Fibroblast of the aortic adventitia (primary cell): ENCODE measurements around the gene SELPLG. TPM values are rescaled to one million over a fixed set of nuclear protein-coding genes. Genes with fewer than 3 reads are reported as not detected.

Experiments
- DNase-seq: peaks from one replicate; pipeline ENCODE4 v3.0.0-alpha.2; 2010; ENCODE audit warnings: low read depth
- H3K4me3 ChIP-seq: 2 replicates; pipeline ENCODE4 v1.5.1; 2011; ENCODE audit warnings: low read depth, mild to moderate bottlenecking, control low read depth, low read length, moderate library complexity
- total RNA-seq: library from RNA; depleted of rRNA; stranded (reverse); fragments of >200 nt; gene quantifications from 2 replicates; pipeline ENCODE4 v1.2.3, GENCODE V29; 2012; ENCODE audit warnings: low replicate concordance
- TF ChIP-seq, protein P1 (sequence below): IDR thresholded peaks from 2 replicates; pipeline ENCODE4 v1.5.1; 2011; ENCODE audit warnings: mild to moderate bottlenecking, low read length, control low read depth, inconsistent platforms; ENCODE audit not compliant: insufficient read depth

The SELPLG gene
- total RNA-seq, 1 donor, result 1.5 TPM

DNA sequence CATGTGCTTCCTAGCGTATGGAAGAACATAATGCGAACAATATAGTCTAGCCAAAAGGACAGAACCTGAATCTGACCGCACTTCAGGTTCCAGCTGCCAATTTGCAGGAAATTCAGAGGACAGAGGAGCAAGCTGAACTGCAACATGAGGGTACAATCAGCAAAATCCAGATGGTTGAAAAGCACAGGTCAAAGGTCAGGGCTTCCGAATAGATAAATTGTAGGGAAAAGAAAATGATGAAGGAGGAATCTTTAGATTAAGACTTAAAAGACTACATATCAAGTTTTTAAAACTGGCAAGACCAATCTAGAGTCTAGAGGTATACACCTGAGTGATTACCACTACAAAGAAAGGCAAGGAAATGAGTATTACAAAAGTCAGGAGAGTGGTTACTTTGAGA is 42.1 kb upstream of the SELPLG start:
- DNase-seq, result no peak
- TF ChIP-seq, protein P1, sequence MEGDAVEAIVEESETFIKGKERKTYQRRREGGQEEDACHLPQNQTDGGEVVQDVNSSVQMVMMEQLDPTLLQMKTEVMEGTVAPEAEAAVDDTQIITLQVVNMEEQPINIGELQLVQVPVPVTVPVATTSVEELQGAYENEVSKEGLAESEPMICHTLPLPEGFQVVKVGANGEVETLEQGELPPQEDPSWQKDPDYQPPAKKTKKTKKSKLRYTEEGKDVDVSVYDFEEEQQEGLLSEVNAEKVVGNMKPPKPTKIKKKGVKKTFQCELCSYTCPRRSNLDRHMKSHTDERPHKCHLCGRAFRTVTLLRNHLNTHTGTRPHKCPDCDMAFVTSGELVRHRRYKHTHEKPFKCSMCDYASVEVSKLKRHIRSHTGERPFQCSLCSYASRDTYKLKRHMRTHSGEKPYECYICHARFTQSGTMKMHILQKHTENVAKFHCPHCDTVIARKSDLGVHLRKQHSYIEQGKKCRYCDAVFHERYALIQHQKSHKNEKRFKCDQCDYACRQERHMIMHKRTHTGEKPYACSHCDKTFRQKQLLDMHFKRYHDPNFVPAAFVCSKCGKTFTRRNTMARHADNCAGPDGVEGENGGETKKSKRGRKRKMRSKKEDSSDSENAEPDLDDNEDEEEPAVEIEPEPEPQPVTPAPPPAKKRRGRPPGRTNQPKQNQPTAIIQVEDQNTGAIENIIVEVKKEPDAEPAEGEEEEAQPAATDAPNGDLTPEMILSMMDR, result no peak
- no peak overlapping the region for H3K4me3 ChIP-seq

DNA sequence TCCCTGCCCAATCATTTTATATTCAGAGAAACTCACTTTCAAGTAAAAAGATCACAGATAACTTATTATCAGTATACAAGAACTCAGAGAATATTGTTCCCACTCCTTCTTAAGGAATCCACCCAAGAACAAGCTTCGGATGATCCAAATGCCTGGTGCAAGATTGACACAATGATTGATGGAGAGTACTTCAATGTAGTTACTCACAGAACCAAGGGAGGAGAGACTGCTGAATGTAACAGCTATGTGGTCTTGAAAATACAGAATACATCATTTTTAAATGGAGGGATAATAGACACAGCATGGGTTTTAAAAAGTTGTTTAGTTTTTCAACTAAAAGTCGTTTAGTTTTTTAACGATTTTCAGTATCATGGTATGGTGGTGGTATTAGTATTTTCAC is 38.4 kb upstream of the SELPLG start:
- H3K4me3 ChIP-seq, result no peak overlapping the region
- TF ChIP-seq, protein P1, result no peak
- DNase-seq, result no peak

DNA sequence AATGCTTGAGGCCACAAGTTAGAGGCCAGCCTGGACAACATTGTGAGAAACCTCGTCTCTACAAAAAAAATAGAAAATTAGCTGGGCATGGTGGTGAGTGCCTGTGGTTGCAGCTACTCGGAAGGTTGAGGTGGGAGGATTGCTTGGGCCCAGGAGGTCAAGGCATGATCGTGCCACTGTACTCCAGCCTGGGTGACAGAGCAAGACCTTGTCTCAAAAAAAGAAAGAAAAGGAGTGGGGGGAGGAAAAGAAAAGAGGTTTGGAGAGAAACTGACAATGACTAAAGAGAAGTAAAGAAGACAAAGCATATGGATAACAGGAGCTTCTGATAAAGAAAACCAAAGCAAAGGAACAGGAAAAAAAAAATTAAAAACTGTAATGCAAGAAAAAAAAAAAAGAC is 37.4 kb upstream of the SELPLG start:
- no peak overlapping the region for H3K4me3 ChIP-seq
- no peak for DNase-seq
- TF ChIP-seq, protein P1, result no peak

DNA sequence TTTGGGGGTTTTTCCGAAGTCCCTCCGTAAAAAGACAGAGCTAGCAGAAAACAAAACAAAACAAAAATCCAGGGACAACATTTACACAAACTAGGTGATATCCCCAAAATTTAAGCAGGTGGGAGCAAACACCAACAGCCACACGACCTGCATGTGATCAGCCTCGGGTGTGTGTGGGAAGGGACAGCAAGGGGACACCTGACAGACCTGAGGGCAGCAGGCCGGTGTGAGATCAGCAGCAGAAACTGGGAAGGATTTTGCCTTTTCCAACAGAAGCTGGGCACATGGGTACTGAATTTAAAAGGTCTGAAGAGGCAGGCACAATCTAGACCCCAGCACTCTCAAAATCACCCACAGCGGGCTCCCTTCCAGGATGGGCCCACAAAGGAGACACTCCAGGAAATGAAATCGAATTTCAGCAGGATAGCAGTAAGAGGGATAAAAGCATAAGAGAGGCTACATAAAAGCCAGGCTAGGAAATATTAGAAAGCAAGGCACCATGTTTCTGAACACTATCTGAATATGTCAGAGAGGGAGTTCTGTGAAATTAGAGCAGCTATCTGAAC is 36.5 kb upstream of the SELPLG start:
- DNase-seq, result no peak
- H3K4me3 ChIP-seq, result no peak overlapping the region
- TF ChIP-seq, protein P1, result no peak

DNA sequence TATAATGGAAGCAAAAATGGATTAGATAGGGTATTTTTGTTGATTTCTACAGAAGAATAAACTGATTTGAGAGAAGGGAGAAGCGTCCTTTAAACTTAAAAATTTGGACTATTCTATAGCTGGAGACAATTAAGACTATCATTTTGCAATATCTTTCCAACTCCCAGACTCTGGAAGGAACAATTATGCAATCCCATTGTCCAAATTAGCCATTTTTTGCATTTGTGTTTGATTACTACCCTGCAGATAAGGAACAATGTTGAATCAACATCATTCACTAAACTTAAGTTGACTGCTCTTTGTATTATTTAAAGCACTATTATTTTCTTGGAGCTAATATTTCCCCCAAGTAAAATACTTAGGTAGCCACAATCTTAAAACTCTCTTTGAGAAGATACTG is 34.8 kb upstream of the SELPLG start:
- peak; percentile 83 for DNase-seq
- TF ChIP-seq, protein P1, result no peak
- H3K4me3 ChIP-seq, result no peak overlapping the region

DNA sequence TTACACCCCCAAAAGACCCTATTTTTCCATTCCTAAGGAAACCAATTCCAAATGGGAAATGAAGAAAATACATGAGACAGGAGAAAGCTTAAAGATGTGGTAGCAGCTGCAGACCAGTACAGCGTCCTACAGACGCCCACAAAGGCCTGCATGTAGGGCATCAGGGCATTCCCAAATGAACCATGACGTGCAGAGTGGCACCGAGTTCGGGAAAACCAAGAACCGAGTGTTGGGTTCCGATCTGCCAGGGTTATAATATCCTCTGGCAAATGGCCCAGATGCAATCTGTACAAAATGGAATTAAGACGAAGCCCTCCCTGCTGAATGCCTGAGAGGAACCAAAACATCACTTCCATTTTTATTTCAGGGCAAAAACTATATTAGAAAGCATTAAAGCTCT is 34.4 kb upstream of the SELPLG start:
- no peak for DNase-seq
- TF ChIP-seq, protein P1, result no peak
- no peak overlapping the region for H3K4me3 ChIP-seq

DNA sequence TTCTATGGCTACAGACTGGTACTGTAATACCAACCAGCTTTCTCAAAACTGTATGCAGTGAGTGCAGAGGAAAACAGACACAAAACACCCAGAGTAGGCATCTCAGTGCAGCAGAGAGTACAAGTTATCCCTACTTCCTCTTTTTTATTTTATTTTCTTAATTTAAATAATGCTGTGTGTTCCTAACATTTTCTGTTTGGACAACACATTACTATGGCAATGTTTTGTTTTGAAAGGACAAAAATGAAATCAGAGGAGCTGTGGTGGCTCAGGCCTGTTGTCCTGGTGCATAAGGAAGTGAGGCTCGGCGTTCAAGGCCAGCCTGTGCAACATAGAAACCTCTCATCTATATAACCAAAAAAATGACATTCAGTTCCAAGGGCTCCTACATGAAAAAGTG is 33.7 kb upstream of the SELPLG start:
- no peak overlapping the region for H3K4me3 ChIP-seq
- DNase-seq, result no peak
- TF ChIP-seq, protein P1, result no peak
